ENCODE results near the gene TXLNG. TPM values are rescaled to one million over a fixed set of nuclear protein-coding genes. Genes with fewer than 3 reads are reported as not detected.

TXLNG gene
- total and polyA plus RNA-seq, 2 donors (not counting 3 experiments of a cell fraction or from before 2014, with no cell fraction given) = 6.8 to 7.6 TPM

GRCh38 chrX:16754019-16754418, 32.2 kb upstream of the TXLNG start:
- intact Hi-C loops (cut with micrococcal nuclease) (no loop called here), dilution Hi-C loops (cut with MboI; ENCODE audit: extremely low pct_ligation_motif_present, low sequenced_read_pairs) (no loop called here)
- H3K4me3 ChIP-seq (replicated peaks in 1 of 3; ENCODE audit: insufficient read depth in 1 of 3, low read depth in 1 of 3, low read length in 3 of 3) = no peak overlapping the region
- POLR2A ChIA-PET = no interaction called here
- no peaks in the 10 kb centered on the region for H3K79me2 ChIP-seq (ENCODE audit: control insufficient read depth, insufficient read depth, low read length)
- H3K9me1 ChIP-seq (replicated peaks; ENCODE audit: control insufficient read depth, extremely low read depth, insufficient read depth, low read length) = no peaks in the 10 kb centered on the region
- CTCF ChIA-PET = no interaction called here
- no TSS peak for BruUV-seq (replicated peaks)
- no peak overlapping the region for H3K27ac ChIP-seq (ENCODE audit: insufficient read depth, low read depth, low read length)
- TF ChIP-seq, protein P1, sequence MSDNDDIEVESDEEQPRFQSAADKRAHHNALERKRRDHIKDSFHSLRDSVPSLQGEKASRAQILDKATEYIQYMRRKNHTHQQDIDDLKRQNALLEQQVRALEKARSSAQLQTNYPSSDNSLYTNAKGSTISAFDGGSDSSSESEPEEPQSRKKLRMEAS (IDR thresholded peaks at IDR 0.05; ENCODE audit: insufficient read depth, insufficient read length) = no peak
- TF ChIP-seq POLR2AphosphoS5 (IDR thresholded peaks at IDR 0.05; ENCODE audit: insufficient read depth, low read depth, low read length) (no peak), JUN (IDR thresholded peaks at IDR 0.05; ENCODE audit: borderline replicate concordance, insufficient read depth, insufficient read length, low read depth) (no peak), MYC (IDR thresholded peaks at IDR 0.05; ENCODE audit: low read depth, low read length) (no peak), POLR2A (IDR thresholded peaks at IDR 0.05; ENCODE audit: low read depth, low read length) (no peak), GATA2 (IDR thresholded peaks at IDR 0.05; ENCODE audit: insufficient read depth, insufficient read length, low read depth, low read length) (no peak), EZH2 (IDR thresholded peaks at IDR 0.05; ENCODE audit: borderline replicate concordance, low read depth, low read length, severe bottlenecking) (no peak), FOS (IDR thresholded peaks at IDR 0.05; ENCODE audit: borderline replicate concordance, insufficient read depth, low read length) (no peak), CTCF (IDR thresholded peaks at IDR 0.05; ENCODE audit: extremely low read depth in 1 of 2, insufficient read depth in 1 of 2, low read depth in 1 of 2, low read length in 2 of 2) (no peak)
- no peak overlapping the region for H3K4me2 ChIP-seq (ENCODE audit: insufficient read depth, low read length)
- H3K4me1 ChIP-seq (ENCODE audit: control insufficient read depth, extremely low read depth, insufficient read depth, low read length) = no peaks in the 10 kb centered on the region
- no peaks in the 10 kb centered on the region for H3K9me3 ChIP-seq (replicated peaks; ENCODE audit: control insufficient read depth, insufficient read depth, low read length)
- no peak for FAIRE-seq
- H3K36me3 ChIP-seq (ENCODE audit: control insufficient read depth in 2 of 2, extremely low read depth in 1 of 2, insufficient read depth in 2 of 2, low read length in 2 of 2) = peaks cover 0 to 4% of the 10 kb centered on the region in 2 experiments
- H3K9ac ChIP-seq (replicated peaks; ENCODE audit: extremely low read depth, insufficient read depth, low read length) = no peak overlapping the region
- no peaks in the 10 kb centered on the region for H4K20me1 ChIP-seq (replicated peaks; ENCODE audit: control insufficient read depth, extremely low read depth, insufficient read depth, low read length)
- H3K27me3 ChIP-seq (ENCODE audit: control insufficient read depth in 2 of 2, insufficient read depth in 2 of 2, low read length in 2 of 2) = no peaks in the 10 kb centered on the region
- H2AFZ ChIP-seq (ENCODE audit: low read depth, low read length) = no peak overlapping the region
- no peak for DNase-seq (ENCODE audit: low read depth, low spot score)

Measured in endothelial cell of umbilical vein (primary cell).